ENCODE measurements around the gene PDIA2. TPM values are rescaled to one million over a fixed set of nuclear protein-coding genes. Genes with fewer than 3 reads are reported as not detected.

PDIA2 gene
- total and polyA plus RNA-seq, 2 donors (not counting 3 experiments of a cell fraction or from before 2014, with no cell fraction given), result 0.63 TPM; not detected in 1

GRCh38 chr16:324201-324450, 41.2 kb downstream of the PDIA2 start:
- Histone ChIP-seq H3K9ac (replicated peaks; ENCODE audit: extremely low read depth, insufficient read depth, low read length) (no peak overlapping the region), H3K9me1 (replicated peaks; ENCODE audit: control insufficient read depth, extremely low read depth, insufficient read depth, low read length) (no peaks in the 10 kb centered on the region), H3K27me3 (ENCODE audit: control insufficient read depth in 2 of 2, insufficient read depth in 2 of 2, low read length in 2 of 2) (no peaks in the 10 kb centered on the region), H4K20me1 (replicated peaks; ENCODE audit: control insufficient read depth, extremely low read depth, insufficient read depth, low read length) (no peaks in the 10 kb centered on the region), H3K36me3 (ENCODE audit: control insufficient read depth in 2 of 2, extremely low read depth in 1 of 2, insufficient read depth in 2 of 2, low read length in 2 of 2) (peaks cover 0 to 2% of the 10 kb centered on the region in 2 experiments), H2AFZ (ENCODE audit: low read depth, low read length) (no peak overlapping the region), H3K27ac (ENCODE audit: insufficient read depth, low read depth, low read length) (no peak overlapping the region), H3K79me2 (ENCODE audit: control insufficient read depth, insufficient read depth, low read length) (peaks cover 59% of the 10 kb centered on the region), H3K9me3 (replicated peaks; ENCODE audit: control insufficient read depth, insufficient read depth, low read length) (no peaks in the 10 kb centered on the region), H3K4me1 (ENCODE audit: control insufficient read depth, extremely low read depth, insufficient read depth, low read length) (peaks cover 16% of the 10 kb centered on the region), H3K4me2 (ENCODE audit: insufficient read depth, low read length) (no peak overlapping the region), H3K4me3 (replicated peaks in 1 of 3; ENCODE audit: insufficient read depth in 1 of 3, low read depth in 1 of 3, low read length in 3 of 3) (no peak overlapping the region)
- dilution Hi-C loops (cut with MboI; ENCODE audit: extremely low pct_ligation_motif_present, low sequenced_read_pairs) (no loop called here), intact Hi-C loops (cut with micrococcal nuclease) (no loop called here)
- no TSS peak for BruUV-seq (replicated peaks)
- no peak for FAIRE-seq
- CTCF ChIA-PET, result no interaction called here
- TF ChIP-seq MYC (IDR thresholded peaks at IDR 0.05; ENCODE audit: low read depth, low read length), result no peak
- no peak for TF ChIP-seq EZH2 (IDR thresholded peaks at IDR 0.05; ENCODE audit: borderline replicate concordance, low read depth, low read length, severe bottlenecking)
- no peak for TF ChIP-seq CTCF (IDR thresholded peaks at IDR 0.05; ENCODE audit: extremely low read depth in 1 of 2, insufficient read depth in 1 of 2, low read depth in 1 of 2, low read length in 2 of 2)
- no peak for TF ChIP-seq GATA2 (IDR thresholded peaks at IDR 0.05; ENCODE audit: insufficient read depth, insufficient read length, low read depth, low read length)
- no peak for TF ChIP-seq POLR2A (IDR thresholded peaks at IDR 0.05; ENCODE audit: low read depth, low read length)
- TF ChIP-seq MAX (IDR thresholded peaks at IDR 0.05; ENCODE audit: insufficient read depth, insufficient read length), result no peak
- TF ChIP-seq JUN (IDR thresholded peaks at IDR 0.05; ENCODE audit: borderline replicate concordance, insufficient read depth, insufficient read length, low read depth), result no peak
- no peak for TF ChIP-seq POLR2AphosphoS5 (IDR thresholded peaks at IDR 0.05; ENCODE audit: insufficient read depth, low read depth, low read length)
- no peak for TF ChIP-seq FOS (IDR thresholded peaks at IDR 0.05; ENCODE audit: borderline replicate concordance, insufficient read depth, low read length)
- no peak for DNase-seq (ENCODE audit: low read depth, low spot score)
- POLR2A ChIA-PET, result no interaction called here
